ENCODE data around the gene DNER. TPM values are rescaled to one million over a fixed set of nuclear protein-coding genes. Genes with fewer than 3 reads are reported as not detected.

DNER gene
- total and polyA plus RNA-seq, 2 experiments from 2014 or later = 4.7 to 8.8 TPM

- no peaks in the 10 kb centered on the region for H3K4me1 ChIP-seq (ENCODE audit: insufficient read depth)
- no peaks in the 10 kb centered on the region for H3K36me3 Mint-ChIP-seq (ENCODE audit: low read depth)
- H2AFZ ChIP-seq = no peak overlapping the region
- TF ChIP-seq ZNF462 (CRISPR knock-in tag; IDR thresholded peaks at IDR 0.05) (no peak), REST (IDR thresholded peaks at IDR 0.05; ENCODE audit: unreplicated experiment) (no peak), NANOG (IDR thresholded peaks at IDR 0.05; ENCODE audit: borderline replicate concordance) (no peak), ZNF331 (CRISPR knock-in tag; IDR thresholded peaks at IDR 0.05; ENCODE audit: low read depth) (no peak), EZH2phosphoT487 (IDR thresholded peaks at IDR 0.05; ENCODE audit: unreplicated experiment) (no peak), CREB1 (CRISPR knock-in tag; IDR thresholded peaks at IDR 0.05; ENCODE audit: low read depth) (no peak), STAT1 (IDR thresholded peaks at IDR 0.05; ENCODE audit: unreplicated experiment) (no peak), JUNB (IDR thresholded peaks at IDR 0.05; ENCODE audit: unreplicated experiment) (no peak), EZH2 (IDR thresholded peaks at IDR 0.05; ENCODE audit: low read depth, unreplicated experiment) (no peak), POLR2AphosphoS5 (IDR thresholded peaks at IDR 0.05; ENCODE audit: low read depth) (no peak), ZNF114 (CRISPR knock-in tag; IDR thresholded peaks at IDR 0.05) (no peak)
- TF ChIP-seq, protein P1, sequence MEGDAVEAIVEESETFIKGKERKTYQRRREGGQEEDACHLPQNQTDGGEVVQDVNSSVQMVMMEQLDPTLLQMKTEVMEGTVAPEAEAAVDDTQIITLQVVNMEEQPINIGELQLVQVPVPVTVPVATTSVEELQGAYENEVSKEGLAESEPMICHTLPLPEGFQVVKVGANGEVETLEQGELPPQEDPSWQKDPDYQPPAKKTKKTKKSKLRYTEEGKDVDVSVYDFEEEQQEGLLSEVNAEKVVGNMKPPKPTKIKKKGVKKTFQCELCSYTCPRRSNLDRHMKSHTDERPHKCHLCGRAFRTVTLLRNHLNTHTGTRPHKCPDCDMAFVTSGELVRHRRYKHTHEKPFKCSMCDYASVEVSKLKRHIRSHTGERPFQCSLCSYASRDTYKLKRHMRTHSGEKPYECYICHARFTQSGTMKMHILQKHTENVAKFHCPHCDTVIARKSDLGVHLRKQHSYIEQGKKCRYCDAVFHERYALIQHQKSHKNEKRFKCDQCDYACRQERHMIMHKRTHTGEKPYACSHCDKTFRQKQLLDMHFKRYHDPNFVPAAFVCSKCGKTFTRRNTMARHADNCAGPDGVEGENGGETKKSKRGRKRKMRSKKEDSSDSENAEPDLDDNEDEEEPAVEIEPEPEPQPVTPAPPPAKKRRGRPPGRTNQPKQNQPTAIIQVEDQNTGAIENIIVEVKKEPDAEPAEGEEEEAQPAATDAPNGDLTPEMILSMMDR (conservative IDR thresholded peaks at IDR 0.05; ENCODE audit: low read depth in 2 of 2) = no peak
- no peaks in the 10 kb centered on the region for H3K79me2 ChIP-seq (replicated peaks; ENCODE audit: insufficient read depth)
- no peaks in the 10 kb centered on the region for H3K9me3 Mint-ChIP-seq
- no peak overlapping the region for H3K4me2 ChIP-seq
- H3K36me3 ChIP-seq (ENCODE audit: insufficient read depth) = no peaks in the 10 kb centered on the region
- H3K27ac Mint-ChIP-seq = no peak overlapping the region
- no peak overlapping the region for H3K4me3 Mint-ChIP-seq
- peaks cover 12% of the 10 kb centered on the region; the same call in 1 of the 2 replicates for H3K9me2 ChIP-seq (ENCODE audit: insufficient read depth)
- peaks cover 5% of the 10 kb centered on the region; the same call in 1 of the 3 replicates for H3K4me1 Mint-ChIP-seq
- H4K20me1 ChIP-seq (replicated peaks; ENCODE audit: insufficient read depth) = no peaks in the 10 kb centered on the region
- H3K4me3 ChIP-seq = no peak overlapping the region
- no peaks in the 10 kb centered on the region for H3F3A ChIP-seq (replicated peaks; ENCODE audit: low read depth)
- no peak overlapping the region for H3K27ac ChIP-seq (ENCODE audit: low read depth)
- no peak for DNase-seq (ENCODE audit: low spot score)
- no peaks in the 10 kb centered on the region for H3K27me3 ChIP-seq (ENCODE audit: insufficient read depth)
- ATAC-seq = no peak
- no peaks in the 10 kb centered on the region for H3K27me3 Mint-ChIP-seq (ENCODE audit: insufficient read depth, low read depth, poor library complexity)
Observed at GRCh38 chr2:229330952-229331351, 383.4 kb downstream of the DNER start.

Measured in GM23338 (cell line).